GM23338 (cell line): ENCODE results near the gene CACNA1F. TPM values are rescaled to one million over a fixed set of nuclear protein-coding genes. Genes with fewer than 3 reads are reported as not detected.

Experiments
- ATAC-seq: fragments of 200-7000 bp; cut with Tn5 transposase; 3 replicates; pipeline ENCODE4 v1.9.1; 2020
- DNase-seq: peaks from one replicate; pipeline ENCODE4 v3.0.0-alpha.2; 2015; ENCODE audit warnings: low spot score
- H2AFZ ChIP-seq: fragments of 200-600 bp; sonication (generic); 2 replicates; pipeline ENCODE4 v1.8.0; 2016; ENCODE audit warnings: antibody characterized with exemption, mild to moderate bottlenecking, moderate library complexity
- H3F3A ChIP-seq: fragments of 200-600 bp; sonication (generic); replicated peaks from 2 replicates; pipeline ENCODE4 v1.8.0; 2017; ENCODE audit warnings: antibody characterized with exemption, mixed run types, low read depth
- H3K27ac ChIP-seq: fragments of 200-600 bp; sonication (generic); 2 replicates; pipeline ENCODE4 v1.6.1; 2016; ENCODE audit warnings: low read depth
- H3K27me3 ChIP-seq: fragments of 200-600 bp; sonication (generic); 2 replicates; pipeline ENCODE4 v1.8.0; 2016; ENCODE audit warnings: mild to moderate bottlenecking, mixed run types, moderate library complexity; ENCODE audit not compliant: insufficient read depth
- H3K36me3 ChIP-seq: fragments of 200-600 bp; sonication (generic); 2 replicates; pipeline ENCODE4 v1.8.0; 2016; ENCODE audit warnings: mild to moderate bottlenecking; ENCODE audit not compliant: insufficient read depth
- H3K4me1 ChIP-seq: fragments of 200-600 bp; sonication (generic); 2 replicates; pipeline ENCODE4 v1.8.0; 2016; ENCODE audit warnings: mild to moderate bottlenecking, moderate library complexity; ENCODE audit not compliant: insufficient read depth
- H3K4me2 ChIP-seq: fragments of 200-600 bp; sonication (generic); 2 replicates; pipeline ENCODE4 v1.7.1; 2017; ENCODE audit warnings: mixed run types
- H3K4me3 ChIP-seq: fragments of 200-600 bp; sonication (generic); 2 replicates; pipeline ENCODE4 v1.6.1; 2016; ENCODE audit warnings: mixed run types
- H3K79me2 ChIP-seq: fragments of 200-600 bp; sonication (generic); replicated peaks from 2 replicates; pipeline ENCODE4 v1.8.0; 2017; ENCODE audit warnings: mild to moderate bottlenecking; ENCODE audit not compliant: insufficient read depth
- H3K9me2 ChIP-seq: fragments of 200-600 bp; sonication (generic); 2 replicates; pipeline ENCODE4 v1.8.0; 2017; ENCODE audit not compliant: insufficient read depth
- H4K20me1 ChIP-seq: fragments of 200-600 bp; sonication (generic); replicated peaks from 2 replicates; pipeline ENCODE4 v1.8.0; 2017; ENCODE audit warnings: mild to moderate bottlenecking; ENCODE audit not compliant: insufficient read depth
- H3K27ac Mint-ChIP-seq: 2 replicates; pipeline ENCODE4 v1.8.0; 2020; ENCODE audit warnings: inconsistent platforms, mild to moderate bottlenecking, moderate library complexity, mixed read lengths
- H3K27me3 Mint-ChIP-seq: 3 replicates; pipeline ENCODE4 v1.8.0; 2022; ENCODE audit warnings: low read depth, mild to moderate bottlenecking, moderate library complexity, mixed read lengths, inconsistent platforms; ENCODE audit not compliant: insufficient read depth, poor library complexity
- H3K36me3 Mint-ChIP-seq: 3 replicates; pipeline ENCODE4 v1.8.0; 2021; ENCODE audit warnings: low read depth, mild to moderate bottlenecking, inconsistent platforms, moderate library complexity, mixed read lengths
- H3K4me1 Mint-ChIP-seq: 3 replicates; pipeline ENCODE4 v1.8.0; 2020; ENCODE audit warnings: mild to moderate bottlenecking, inconsistent platforms, mixed read lengths
- H3K4me3 Mint-ChIP-seq: 3 replicates; pipeline ENCODE4 v1.8.0; 2021; ENCODE audit warnings: moderate library complexity, mild to moderate bottlenecking, inconsistent platforms, mixed read lengths
- H3K9me3 Mint-ChIP-seq: 3 replicates; pipeline ENCODE4 v1.8.0; 2020; ENCODE audit warnings: moderate library complexity, mild to moderate bottlenecking, inconsistent platforms, mixed read lengths
- CREB1 ChIP-seq: fragments of 250-450 bp; sonication (Bioruptor Pico); IDR thresholded peaks from 2 replicates; pipeline ENCODE4 v1.5.0; 2020; ENCODE audit warnings: low read depth, mild to moderate bottlenecking, moderate library complexity
- CTCF ChIP-seq, 2 experiments: fragments of 200-600 bp in 1 of 2; sonication (generic) in 1 of 2; conservative IDR thresholded peaks; 2 replicates each; pipeline versions ENCODE4 v1.5.1 to v1.6.1; 2016 to 2017; ENCODE audit warnings: antibody characterized with exemption in 2 of 2, low read depth in 2 of 2, mild to moderate bottlenecking in 2 of 2, moderate library complexity in 1 of 2
- ETS1 ChIP-seq: IDR thresholded peaks from 2 replicates; pipeline ENCODE4 v1.6.1; 2016; ENCODE audit warnings: antibody characterized with exemption
- EZH2 ChIP-seq: fragments of 200-600 bp; sonication (generic); IDR thresholded peaks from one replicate; pipeline ENCODE4 v1.8.0; 2017; ENCODE audit warnings: antibody characterized with exemption, mild to moderate bottlenecking, low read depth; ENCODE audit not compliant: unreplicated experiment
- EZH2phosphoT487 ChIP-seq: fragments of 200-600 bp; sonication (generic); IDR thresholded peaks from one replicate; pipeline ENCODE4 v1.8.1; 2018; ENCODE audit warnings: antibody characterized with exemption; ENCODE audit not compliant: unreplicated experiment
- JUNB ChIP-seq: IDR thresholded peaks from one replicate; pipeline ENCODE4 v1.6.1; 2016; ENCODE audit warnings: antibody characterized with exemption; ENCODE audit not compliant: unreplicated experiment
- NANOG ChIP-seq: IDR thresholded peaks from 2 replicates; pipeline ENCODE4 v1.6.1; 2016; ENCODE audit warnings: antibody characterized with exemption, borderline replicate concordance
- POLR2AphosphoS5 ChIP-seq: IDR thresholded peaks from 2 replicates; pipeline ENCODE4 v1.6.1; 2016; ENCODE audit warnings: antibody characterized with exemption, low read depth
- REST ChIP-seq: IDR thresholded peaks from one replicate; pipeline ENCODE4 v1.6.1; 2018; ENCODE audit warnings: antibody characterized with exemption; ENCODE audit not compliant: unreplicated experiment
- STAT1 ChIP-seq: IDR thresholded peaks from one replicate; pipeline ENCODE4 v1.6.1; 2016; ENCODE audit warnings: antibody characterized with exemption; ENCODE audit not compliant: unreplicated experiment
- ZNF114 ChIP-seq: fragments of 250-450 bp; sonication (Bioruptor Pico); IDR thresholded peaks from 2 replicates; pipeline ENCODE4 v1.5.0; 2020; ENCODE audit warnings: mild to moderate bottlenecking, moderate library complexity
- ZNF331 ChIP-seq: fragments of 250-450 bp; sonication (Bioruptor Pico); IDR thresholded peaks from 2 replicates; pipeline ENCODE4 v1.5.0; 2020; ENCODE audit warnings: low read depth, mild to moderate bottlenecking, moderate library complexity
- ZNF462 ChIP-seq: fragments of 250-450 bp; sonication (Bioruptor Pico); IDR thresholded peaks from 2 replicates; pipeline ENCODE4 v1.5.0; 2020; ENCODE audit warnings: mild to moderate bottlenecking, moderate library complexity
- polyA plus RNA-seq: library from polyadenylated mRNA; unstranded; fragments of >200 nt; fragmentation: Nextera tagmentation; extraction: Ambion mirVana; gene quantifications from 2 replicates; pipeline ENCODE4 v1.2.1, GENCODE V29; 2016
- total RNA-seq: library from RNA; depleted of rRNA; stranded (reverse); fragments of >200 nt; shearing (Covaris generic); gene quantifications from 2 replicates; pipeline ENCODE4 v1.2.3, GENCODE V29; 2014

CACNA1F gene
- total and polyA plus RNA-seq, 2 experiments from 2014 or later: 0.44 to 0.90 TPM

GRCh38 chrX:49199315-49199595, 33.9 kb downstream of the CACNA1F start:
- TF ChIP-seq POLR2AphosphoS5: no peak
- no peak for TF ChIP-seq JUNB
- no peak for TF ChIP-seq ZNF462 (CRISPR knock-in tag)
- no peak for TF ChIP-seq REST
- no peak for TF ChIP-seq EZH2phosphoT487
- no peak for TF ChIP-seq EZH2
- TF ChIP-seq NANOG: no peak
- TF ChIP-seq ETS1: no peak
- TF ChIP-seq STAT1: no peak
- TF ChIP-seq ZNF331 (CRISPR knock-in tag): no peak
- no peak for TF ChIP-seq CTCF (conservative IDR thresholded peaks at IDR 0.05; ENCODE audit: low read depth in 2 of 2)
- no peak for TF ChIP-seq ZNF114
- TF ChIP-seq CREB1 (CRISPR knock-in tag): no peak
- DNase-seq (no peak), ATAC-seq (no peak; the same call in 2 of the 3 replicates)
- Histone ChIP-seq H3K9me2 (no peaks in the 10 kb centered on the region), H3K4me2 (peak overlapping the region; percentile 79), H3K4me1 (no peaks in the 10 kb centered on the region), H3K79me2 (no peaks in the 10 kb centered on the region), H4K20me1 (no peaks in the 10 kb centered on the region), H3K27me3 (no peaks in the 10 kb centered on the region), H3K27ac (no peak overlapping the region), H3K36me3 (no peaks in the 10 kb centered on the region), H3K4me3 (peak overlapping the region; percentile 58), H3F3A (no peaks in the 10 kb centered on the region), H2AFZ (no peak overlapping the region)
- Mint-ChIP-seq H3K27ac (no peak overlapping the region), H3K4me1 (peaks cover 16% of the 10 kb centered on the region), H3K27me3 (peaks cover 2% of the 10 kb centered on the region), H3K36me3 (no peaks in the 10 kb centered on the region; the same call in 2 of the 3 replicates), H3K4me3 (peak overlapping the region; percentile 71), H3K9me3 (no peaks in the 10 kb centered on the region)
